GM12878 (cell line): ENCODE measurements around the gene APBB3. TPM values are rescaled to one million over a fixed set of nuclear protein-coding genes. Genes with fewer than 3 reads are reported as not detected.
A peak's percentile ranks its signal among the peaks of the same experiment; 100 is the strongest.

Experiments used
- BCLAF1 ChIP-seq: fragments of 450-650 bp; IDR thresholded peaks from 2 replicates; pipeline ENCODE4 v1.6.1; 2017; ENCODE audit warnings: antibody characterized with exemption, mild to moderate bottlenecking, moderate library complexity
- BHLHE40 ChIP-seq, 2 experiments: fragments of 450-650 bp in 1 of 2; IDR thresholded peaks; 2 replicates each; pipeline ENCODE4 v1.6.1; 2011 to 2017; ENCODE audit warnings: low read depth in 2 of 2, borderline replicate concordance in 1 of 2, improper control_type of control experiment in 1 of 2, low read length in 1 of 2, mild to moderate bottlenecking in 1 of 2
- CBX3 ChIP-seq: fragments of 200-600 bp; sonication (generic); IDR thresholded peaks from 2 replicates; pipeline ENCODE4 v1.6.1; 2016; ENCODE audit warnings: low read depth, borderline replicate concordance
- CEBPB ChIP-seq, 2 experiments: fragments of 150-350 bp in 1 of 2; IDR thresholded peaks; 2 replicates each; pipeline ENCODE4 v1.6.1; 2012 to 2014; ENCODE audit warnings: low read depth in 2 of 2, low read length in 2 of 2, borderline replicate concordance in 1 of 2, inconsistent platforms in 1 of 2
- CREM ChIP-seq: IDR thresholded peaks from 2 replicates; pipeline ENCODE4 v1.6.1; 2014; ENCODE audit warnings: antibody characterized with exemption, low read depth
- E2F4 ChIP-seq: IDR thresholded peaks from 2 replicates; pipeline ENCODE4 v1.6.1; 2012; ENCODE audit warnings: low read depth, low read length, improper control_type of control experiment
- FOXM1 ChIP-seq: IDR thresholded peaks from 2 replicates; pipeline ENCODE4 v1.6.1; 2012; ENCODE audit warnings: low read depth, mild to moderate bottlenecking, inconsistent platforms, low read length, moderate library complexity
- GATAD2B ChIP-seq: fragments of 450-650 bp; conservative IDR thresholded peaks from 2 replicates; pipeline ENCODE4 v1.6.1; 2017; ENCODE audit warnings: low read depth, mild to moderate bottlenecking, moderate library complexity
- IKZF1 ChIP-seq: fragments of 450-650 bp; conservative IDR thresholded peaks from 2 replicates; pipeline ENCODE4 v1.6.1; 2017; ENCODE audit warnings: antibody characterized with exemption, mild to moderate bottlenecking
- JUNB ChIP-seq: IDR thresholded peaks from 2 replicates; pipeline ENCODE4 v1.6.1; 2016; ENCODE audit warnings: antibody characterized with exemption, mild to moderate bottlenecking
- MLLT1 ChIP-seq: fragments of 450-650 bp; IDR thresholded peaks from 2 replicates; pipeline ENCODE4 v1.6.1; 2016; ENCODE audit warnings: mild to moderate bottlenecking
- NBN ChIP-seq: fragments of 450-650 bp; IDR thresholded peaks from 2 replicates; pipeline ENCODE4 v1.6.1; 2016
- NFXL1 ChIP-seq: fragments of 450-650 bp; IDR thresholded peaks from 2 replicates; pipeline ENCODE4 v1.6.1; 2017; ENCODE audit warnings: antibody characterized with exemption, mild to moderate bottlenecking, borderline replicate concordance
- NR2F1 ChIP-seq: fragments of 450-650 bp; conservative IDR thresholded peaks from 2 replicates; pipeline ENCODE4 v1.6.1; 2017; ENCODE audit warnings: mild to moderate bottlenecking
- SREBF1 ChIP-seq: IDR thresholded peaks from 2 replicates; pipeline ENCODE4 v1.6.1; 2012; ENCODE audit warnings: mild to moderate bottlenecking, low read length
- TCF12 ChIP-seq: IDR thresholded peaks from 2 replicates; pipeline ENCODE4 v1.6.1; 2011; ENCODE audit warnings: low read depth, mild to moderate bottlenecking, low read length
- YY1 ChIP-seq: IDR thresholded peaks from 2 replicates; pipeline ENCODE4 v1.6.1; 2011; ENCODE audit warnings: low read depth, mild to moderate bottlenecking, low read length
- ZNF592 ChIP-seq: fragments of 450-650 bp; IDR thresholded peaks from 2 replicates; pipeline ENCODE4 v1.6.1; 2017; ENCODE audit warnings: mild to moderate bottlenecking, moderate library complexity
- polyA plus RNA-seq, 11 experiments: library from polyadenylated mRNA; depleted of rRNA in 4 of 11; unstranded in 6 of 11; stranded (reverse) in 5 of 11; fragments of >200 nt; fragmentation: Nextera tagmentation in 4 of 11; fragmentation: Illumina TruSeq in 1 of 11; extraction: Ambion mirVana in 4 of 11; extraction: Trizol in 1 of 11; gene quantifications; 1 replicate in 1 of 11; 2 replicates in 10 of 11; pipeline versions ENCODE4 v1.2.1 to v1.2.3, GENCODE V29; 2011 to 2016; ENCODE audit warnings: inconsistent platforms in 2 of 11, missing spikeins in 2 of 11, low read depth in 1 of 11
- total RNA-seq, 4 experiments: library from RNA; depleted of rRNA in 3 of 4; stranded (reverse); fragments of >200 nt in 3 of 4; fragmentation: Illumina TruSeq in 1 of 4; extraction: Trizol in 1 of 4; gene quantifications; 2 replicates each; pipeline versions ENCODE4 v1.2.1 to v1.2.3, GENCODE V29; 2013 to 2021
- TF ChIP-seq, protein P1 (sequence below): IDR thresholded peaks from 2 replicates; pipeline ENCODE4 v1.6.1; 2011; ENCODE audit warnings: low read depth, low read length, improper control_type of control experiment, borderline replicate concordance

Gene APBB3
- total and polyA plus RNA-seq, 10 of the 15 experiments (the other 5 are each of a cell fraction or from before 2014, with no cell fraction given), result 0.35 to 33.3 (median 14.3) TPM

- TF ChIP-seq MLLT1 (peak; percentile 71), SREBF1 (no peak), FOXM1 (no peak; the same call in 1 of the 2 replicates), CEBPB (IDR thresholded peaks at IDR 0.05; ENCODE audit: borderline replicate concordance in 1 of 2, low read depth in 2 of 2, low read length in 2 of 2) (0 out of 4 replicates have a peak, but pooled peaks of 1 of the 2 experiments have one; percentile 15), TCF12 (no peak), NR2F1 (no peak; the same call in none of the 2 replicates), ZNF592 (no peak), BCLAF1 (no peak), NBN (peak; percentile 97), CREM (peak; percentile 99), CBX3 (no peak), NFXL1 (no peak), E2F4 (no peak), BHLHE40 (IDR thresholded peaks at IDR 0.05; ENCODE audit: borderline replicate concordance in 1 of 2, low read depth in 2 of 2, low read length in 1 of 2) (peak; percentile 93 to 96), YY1 (peak; percentile 99), GATAD2B (peak; percentile 90), JUNB (peak; percentile 52; the same call in 1 of the 2 replicates), IKZF1 (peak; percentile 90)
- TF ChIP-seq, protein P1, sequence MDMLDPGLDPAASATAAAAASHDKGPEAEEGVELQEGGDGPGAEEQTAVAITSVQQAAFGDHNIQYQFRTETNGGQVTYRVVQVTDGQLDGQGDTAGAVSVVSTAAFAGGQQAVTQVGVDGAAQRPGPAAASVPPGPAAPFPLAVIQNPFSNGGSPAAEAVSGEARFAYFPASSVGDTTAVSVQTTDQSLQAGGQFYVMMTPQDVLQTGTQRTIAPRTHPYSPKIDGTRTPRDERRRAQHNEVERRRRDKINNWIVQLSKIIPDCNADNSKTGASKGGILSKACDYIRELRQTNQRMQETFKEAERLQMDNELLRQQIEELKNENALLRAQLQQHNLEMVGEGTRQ, result peak; percentile 73
Measured at GRCh38 chr5:140564196-140565023, at the start of gene APBB3, which contains the start of gene SLC35A4 (continued).
